ENCODE measurements around the gene SDC1.
A peak's percentile ranks its signal among the peaks of the same experiment; 100 is the strongest.

The SDC1 gene

DNA sequence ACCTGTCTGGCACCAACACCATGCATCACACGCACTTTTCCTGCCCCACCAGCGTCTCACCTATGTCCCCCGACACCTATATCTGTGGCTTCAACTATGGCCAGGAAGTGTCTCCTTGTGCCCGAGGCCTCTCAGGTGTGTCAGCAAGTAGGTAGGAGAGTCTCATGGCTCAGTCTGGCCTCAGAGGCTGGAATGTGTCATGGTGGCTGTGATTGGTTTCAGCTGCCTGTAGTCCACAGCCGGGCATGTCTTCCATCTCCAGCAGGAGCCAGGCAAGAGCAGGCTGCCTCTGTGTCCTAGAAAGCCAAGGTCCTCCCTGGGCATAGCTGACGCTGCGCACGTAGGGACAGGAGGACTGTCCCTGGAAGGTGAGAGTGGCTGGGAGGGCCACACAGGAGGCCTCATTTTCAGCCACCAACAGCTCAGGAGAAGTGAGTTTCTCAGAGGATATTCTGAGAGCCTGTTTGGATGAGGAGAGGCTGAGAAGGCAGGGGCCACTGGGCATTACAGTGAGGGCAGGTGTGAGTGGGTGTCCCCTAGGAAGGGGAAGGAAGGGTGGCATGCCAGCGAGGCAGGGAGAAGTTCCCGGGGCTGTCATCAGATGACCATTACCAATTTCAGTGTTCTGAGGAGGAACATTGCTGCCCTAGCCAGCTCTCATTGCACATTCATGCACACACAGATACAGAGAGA is 47.2 kb downstream of the SDC1 start:
- no peak for ATAC-seq (ENCODE audit: low read depth)
- no peaks in the 10 kb centered on the region for H3K9me3 ChIP-seq (ENCODE audit: severe bottlenecking)
- no peaks in the 10 kb centered on the region for H3K27me3 ChIP-seq (ENCODE audit: insufficient read depth, poor library complexity, severe bottlenecking)
- H3K27ac ChIP-seq (ENCODE audit: poor library complexity, severe bottlenecking) = peak overlapping the region; percentile 91
- no peak for TF ChIP-seq CTCF (IDR thresholded peaks at IDR 0.05; ENCODE audit: poor library complexity, severe bottlenecking)
- peaks cover 33% of the 10 kb centered on the region for H3K4me1 ChIP-seq (ENCODE audit: insufficient read depth, poor library complexity, severe bottlenecking)
- no peaks in the 10 kb centered on the region for H3K36me3 ChIP-seq (ENCODE audit: low read depth)
- no peak for DNase-seq (ENCODE audit: low spot score)
- no peak overlapping the region for H3K4me3 ChIP-seq (ENCODE audit: severe bottlenecking)

DNA sequence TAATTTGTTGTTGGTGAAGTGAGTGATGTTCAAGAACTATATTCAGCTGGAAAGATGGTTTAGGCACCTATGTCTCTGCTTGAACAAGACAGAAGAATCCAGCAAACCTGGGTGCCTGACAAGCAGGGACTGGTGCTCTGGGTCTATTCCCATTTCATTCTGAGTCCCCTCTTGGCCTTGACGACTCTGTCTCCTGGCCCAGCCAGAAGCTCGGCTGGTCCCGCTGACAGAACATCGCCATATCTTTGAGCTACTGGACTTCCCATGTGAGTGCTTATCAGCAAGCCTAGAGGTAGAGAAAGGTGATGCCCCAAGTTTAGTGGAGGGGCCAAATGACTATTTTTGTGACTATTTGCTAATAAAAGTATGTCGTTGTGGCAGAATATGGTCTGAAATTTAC is 48.2 kb downstream of the SDC1 start:
- H3K27me3 ChIP-seq (ENCODE audit: insufficient read depth, poor library complexity, severe bottlenecking) = no peaks in the 10 kb centered on the region
- H3K36me3 ChIP-seq (ENCODE audit: low read depth) = no peaks in the 10 kb centered on the region
- H3K4me3 ChIP-seq (ENCODE audit: severe bottlenecking) = no peak overlapping the region
- TF ChIP-seq CTCF (IDR thresholded peaks at IDR 0.05; ENCODE audit: poor library complexity, severe bottlenecking) = no peak
- DNase-seq (ENCODE audit: low spot score) = no peak
- H3K4me1 ChIP-seq (ENCODE audit: insufficient read depth, poor library complexity, severe bottlenecking) = peaks cover 33% of the 10 kb centered on the region
- H3K9me3 ChIP-seq (ENCODE audit: severe bottlenecking) = no peaks in the 10 kb centered on the region
- ATAC-seq (ENCODE audit: low read depth) = no peak
- no peak overlapping the region for H3K27ac ChIP-seq (ENCODE audit: poor library complexity, severe bottlenecking)

DNA sequence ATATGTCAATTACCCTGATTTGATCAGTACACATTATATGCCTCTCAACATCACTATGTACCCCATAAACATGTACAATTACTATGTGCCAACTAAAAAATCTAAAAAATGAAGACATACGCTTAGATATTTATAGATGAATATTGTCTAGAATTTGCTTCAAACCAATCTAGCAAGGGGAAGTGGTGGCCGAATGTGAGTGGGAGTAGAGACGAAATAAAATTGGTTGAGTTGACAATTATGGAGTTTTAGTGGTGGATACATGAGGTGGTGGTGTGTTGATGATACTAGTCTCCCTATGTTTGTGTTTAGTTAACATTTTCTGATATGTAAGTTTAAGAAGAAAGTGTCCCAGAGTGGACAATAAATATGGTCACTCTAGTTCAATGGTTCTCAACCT is 49.0 kb downstream of the SDC1 start:
- no peak for TF ChIP-seq CTCF (IDR thresholded peaks at IDR 0.05; ENCODE audit: poor library complexity, severe bottlenecking)
- ATAC-seq (ENCODE audit: low read depth) (no peak), DNase-seq (ENCODE audit: low spot score) (no peak)
- Histone ChIP-seq H3K4me3 (ENCODE audit: severe bottlenecking) (no peak overlapping the region), H3K4me1 (ENCODE audit: insufficient read depth, poor library complexity, severe bottlenecking) (peaks cover 34% of the 10 kb centered on the region), H3K36me3 (ENCODE audit: low read depth) (no peaks in the 10 kb centered on the region), H3K27ac (ENCODE audit: poor library complexity, severe bottlenecking) (no peak overlapping the region), H3K27me3 (ENCODE audit: insufficient read depth, poor library complexity, severe bottlenecking) (no peaks in the 10 kb centered on the region), H3K9me3 (ENCODE audit: severe bottlenecking) (no peaks in the 10 kb centered on the region)

- Histone ChIP-seq H3K36me3 (ENCODE audit: low read depth) (no peaks in the 10 kb centered on the region), H3K4me1 (ENCODE audit: insufficient read depth, poor library complexity, severe bottlenecking) (peaks cover 32% of the 10 kb centered on the region), H3K27ac (ENCODE audit: poor library complexity, severe bottlenecking) (no peak overlapping the region), H3K27me3 (ENCODE audit: insufficient read depth, poor library complexity, severe bottlenecking) (no peaks in the 10 kb centered on the region), H3K9me3 (ENCODE audit: severe bottlenecking) (no peaks in the 10 kb centered on the region), H3K4me3 (ENCODE audit: severe bottlenecking) (no peak overlapping the region)
- DNase-seq (ENCODE audit: low spot score) (no peak), ATAC-seq (ENCODE audit: low read depth) (no peak)
- TF ChIP-seq CTCF (IDR thresholded peaks at IDR 0.05; ENCODE audit: poor library complexity, severe bottlenecking) = no peak
Observed at GRCh38 chr2:20175267-20175666, 49.7 kb downstream of the SDC1 start.

GRCh38 chr2:20174410-20174809 is 50.5 kb downstream of the SDC1 start:
- TF ChIP-seq CTCF (IDR thresholded peaks at IDR 0.05; ENCODE audit: poor library complexity, severe bottlenecking) = no peak
- Histone ChIP-seq H3K9me3 (ENCODE audit: severe bottlenecking) (no peaks in the 10 kb centered on the region), H3K4me1 (ENCODE audit: insufficient read depth, poor library complexity, severe bottlenecking) (peaks cover 33% of the 10 kb centered on the region), H3K36me3 (ENCODE audit: low read depth) (no peaks in the 10 kb centered on the region), H3K27ac (ENCODE audit: poor library complexity, severe bottlenecking) (no peak overlapping the region), H3K4me3 (ENCODE audit: severe bottlenecking) (no peak overlapping the region), H3K27me3 (ENCODE audit: insufficient read depth, poor library complexity, severe bottlenecking) (no peaks in the 10 kb centered on the region)
- ATAC-seq (ENCODE audit: low read depth) = no peak
- no peak for DNase-seq (ENCODE audit: low spot score)
